ENCODE data around the gene ISCU.

The ISCU gene

DNA sequence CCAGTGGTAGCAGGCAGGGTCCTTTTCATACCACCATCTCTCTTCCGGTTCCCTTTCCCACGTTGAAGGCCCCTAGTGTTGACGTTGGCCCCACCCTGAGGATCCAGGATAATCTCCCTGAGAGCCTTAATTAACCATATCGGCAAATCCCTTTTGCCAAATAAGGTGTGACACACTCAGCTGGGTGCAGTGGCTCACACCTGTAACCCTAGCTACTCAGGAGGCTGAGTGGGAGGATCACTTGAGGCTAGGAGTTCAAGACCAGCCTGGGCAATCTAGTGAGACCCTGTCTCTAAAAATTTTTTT is 38.3 kb downstream of the ISCU start:
- Mint-ChIP-seq H3K36me3 (ENCODE audit: low read depth) (no peaks in the 10 kb centered on the region), H3K27ac (no peak overlapping the region), H3K9me3 (no peaks in the 10 kb centered on the region), H3K4me3 (no peak overlapping the region), H3K27me3 (ENCODE audit: low read depth, poor library complexity) (peaks cover 3% of the 10 kb centered on the region), H3K4me1 (peaks cover 55% of the 10 kb centered on the region)
- DNase-seq: no peak
- TF ChIP-seq, protein P1, sequence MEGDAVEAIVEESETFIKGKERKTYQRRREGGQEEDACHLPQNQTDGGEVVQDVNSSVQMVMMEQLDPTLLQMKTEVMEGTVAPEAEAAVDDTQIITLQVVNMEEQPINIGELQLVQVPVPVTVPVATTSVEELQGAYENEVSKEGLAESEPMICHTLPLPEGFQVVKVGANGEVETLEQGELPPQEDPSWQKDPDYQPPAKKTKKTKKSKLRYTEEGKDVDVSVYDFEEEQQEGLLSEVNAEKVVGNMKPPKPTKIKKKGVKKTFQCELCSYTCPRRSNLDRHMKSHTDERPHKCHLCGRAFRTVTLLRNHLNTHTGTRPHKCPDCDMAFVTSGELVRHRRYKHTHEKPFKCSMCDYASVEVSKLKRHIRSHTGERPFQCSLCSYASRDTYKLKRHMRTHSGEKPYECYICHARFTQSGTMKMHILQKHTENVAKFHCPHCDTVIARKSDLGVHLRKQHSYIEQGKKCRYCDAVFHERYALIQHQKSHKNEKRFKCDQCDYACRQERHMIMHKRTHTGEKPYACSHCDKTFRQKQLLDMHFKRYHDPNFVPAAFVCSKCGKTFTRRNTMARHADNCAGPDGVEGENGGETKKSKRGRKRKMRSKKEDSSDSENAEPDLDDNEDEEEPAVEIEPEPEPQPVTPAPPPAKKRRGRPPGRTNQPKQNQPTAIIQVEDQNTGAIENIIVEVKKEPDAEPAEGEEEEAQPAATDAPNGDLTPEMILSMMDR (IDR thresholded peaks at IDR 0.05): no peak

DNA sequence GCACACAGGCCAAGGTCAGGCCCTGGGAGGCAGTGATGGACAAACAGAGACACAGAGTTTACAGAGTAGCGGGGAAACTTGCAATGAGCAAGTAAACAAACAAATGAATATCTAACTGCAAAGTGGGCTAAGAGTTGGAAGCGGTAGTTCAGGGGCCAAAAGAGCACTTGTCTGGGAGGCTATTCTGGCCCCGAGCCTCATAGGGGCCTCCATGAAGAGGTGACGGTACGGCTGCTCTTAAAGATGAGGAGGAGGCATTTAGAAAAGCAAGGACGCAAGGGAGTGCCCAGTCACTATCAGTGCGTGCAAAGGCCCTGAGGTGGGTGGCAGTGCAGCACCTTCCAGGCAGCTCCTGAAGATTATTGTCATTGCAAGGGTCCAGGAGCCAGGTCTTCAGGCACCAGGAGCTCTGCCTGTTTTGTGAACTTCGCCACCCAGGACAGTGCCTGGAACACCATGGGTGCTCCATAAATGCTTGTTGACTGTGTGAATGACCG is 39.9 kb downstream of the ISCU start:
- no peaks in the 10 kb centered on the region for H3K36me3 Mint-ChIP-seq (ENCODE audit: low read depth)
- no peak overlapping the region for H3K4me3 Mint-ChIP-seq
- H3K27me3 Mint-ChIP-seq (ENCODE audit: low read depth, poor library complexity): peaks cover 3% of the 10 kb centered on the region
- no peak for DNase-seq
- TF ChIP-seq, protein P1 (IDR thresholded peaks at IDR 0.05): no peak
- no peak overlapping the region for H3K27ac Mint-ChIP-seq
- no peaks in the 10 kb centered on the region for H3K9me3 Mint-ChIP-seq
- H3K4me1 Mint-ChIP-seq: peaks cover 65% of the 10 kb centered on the region

DNA sequence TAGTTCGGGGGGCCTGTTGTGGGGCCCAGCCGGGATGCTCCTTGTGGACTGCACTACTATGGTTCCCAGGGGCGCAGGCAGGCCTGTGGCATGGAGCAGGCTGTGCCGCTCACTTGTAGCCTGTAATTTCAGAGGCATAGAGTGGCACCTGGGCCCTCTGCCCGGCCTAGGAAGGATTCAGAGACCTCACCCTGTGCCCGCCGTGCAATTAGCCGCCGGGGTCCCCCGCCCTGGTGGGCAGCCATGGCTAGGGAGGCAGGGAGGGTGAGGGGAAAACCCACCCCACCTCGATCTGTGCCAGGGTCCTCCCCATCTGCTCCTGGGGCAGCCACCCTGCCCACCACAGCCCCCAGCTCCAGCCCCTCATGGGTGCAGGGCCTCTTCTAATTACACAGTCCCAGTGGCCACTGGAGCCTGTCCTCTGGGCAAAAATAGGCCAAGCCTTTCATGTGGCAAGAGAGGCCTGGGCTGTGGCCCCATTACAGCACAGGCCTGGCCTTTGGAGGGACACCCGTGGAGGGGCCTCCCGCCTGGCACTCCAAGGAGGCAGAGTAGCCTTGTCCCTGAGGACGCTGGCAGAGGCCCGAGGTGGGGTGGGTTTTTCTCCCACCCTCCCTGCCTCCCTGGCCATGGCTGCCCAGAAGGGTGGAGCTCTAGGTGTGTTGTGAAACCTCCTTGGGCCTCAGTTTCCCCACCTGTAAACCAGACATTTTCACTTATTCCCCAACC is 40.7 kb downstream of the ISCU start:
- H3K4me3 Mint-ChIP-seq: no peak overlapping the region
- H3K27ac Mint-ChIP-seq: no peak overlapping the region
- H3K36me3 Mint-ChIP-seq (ENCODE audit: low read depth): no peaks in the 10 kb centered on the region
- peaks cover 64% of the 10 kb centered on the region for H3K4me1 Mint-ChIP-seq
- TF ChIP-seq, protein P1 (IDR thresholded peaks at IDR 0.05): no peak
- no peak for DNase-seq
- H3K9me3 Mint-ChIP-seq: no peaks in the 10 kb centered on the region
- H3K27me3 Mint-ChIP-seq (ENCODE audit: low read depth, poor library complexity): peaks cover 3% of the 10 kb centered on the region

DNA sequence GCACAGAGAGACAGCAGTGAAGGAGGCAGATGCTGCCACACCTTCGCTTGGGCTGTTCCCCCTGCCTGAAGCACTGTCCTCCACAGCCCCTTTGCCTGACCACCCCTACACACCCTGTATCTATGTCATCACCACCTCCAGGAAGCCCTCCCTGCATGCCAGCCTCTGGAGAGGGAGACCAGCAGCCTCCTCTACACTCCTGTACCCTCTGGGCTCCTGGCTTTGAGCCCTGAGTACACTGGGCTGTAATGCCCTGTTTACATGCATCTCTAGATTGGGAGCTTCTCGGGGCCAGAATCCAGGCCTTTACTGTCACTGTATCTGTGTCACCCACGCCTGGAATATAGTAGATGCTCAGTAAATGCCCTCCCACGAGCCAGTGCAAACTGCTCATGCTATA is 41.3 kb downstream of the ISCU start:
- DNase-seq: no peak
- Mint-ChIP-seq H3K9me3 (no peaks in the 10 kb centered on the region), H3K27ac (peak overlapping the region; percentile 31), H3K4me1 (peaks cover 63% of the 10 kb centered on the region), H3K4me3 (no peak overlapping the region), H3K36me3 (ENCODE audit: low read depth) (no peaks in the 10 kb centered on the region), H3K27me3 (ENCODE audit: low read depth, poor library complexity) (peaks cover 6% of the 10 kb centered on the region)
- TF ChIP-seq, protein P1 (IDR thresholded peaks at IDR 0.05): no peak

DNA sequence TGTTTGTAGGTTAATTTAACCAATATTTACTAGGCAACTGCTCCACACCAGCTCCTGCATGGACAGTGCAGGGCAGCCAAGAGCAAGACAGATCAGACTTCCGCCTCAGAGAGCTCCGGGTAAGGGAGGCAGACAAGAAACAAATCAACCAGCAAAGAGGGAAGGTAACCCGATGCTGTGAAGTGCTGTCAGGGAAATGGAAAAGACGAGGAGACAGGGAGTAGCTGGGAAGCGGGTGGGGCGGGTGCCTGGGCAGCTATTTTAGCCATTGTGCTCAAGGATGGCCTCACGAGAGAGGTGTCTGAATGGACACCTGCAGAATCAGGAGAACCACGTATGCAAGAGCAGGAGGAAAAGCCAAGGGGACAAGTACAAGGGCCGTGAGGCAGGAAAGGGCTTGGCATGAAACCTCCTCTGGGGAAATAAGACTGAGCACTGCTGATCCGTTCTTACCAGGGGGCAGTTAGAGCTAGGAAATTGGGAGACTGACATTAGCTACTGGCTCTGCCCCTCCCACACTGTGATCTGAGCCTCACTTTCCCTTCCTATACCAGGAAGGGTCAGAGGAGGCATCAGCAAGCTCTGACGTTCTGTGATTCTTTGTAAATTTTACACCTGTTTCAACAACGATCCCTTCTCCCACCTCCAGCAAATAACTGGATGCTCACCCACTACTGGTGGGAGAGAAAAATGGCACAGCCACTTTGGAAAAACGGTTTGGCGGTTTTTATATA is 42.0 kb downstream of the ISCU start:
- H3K4me3 Mint-ChIP-seq: no peak overlapping the region
- TF ChIP-seq, protein P1 (IDR thresholded peaks at IDR 0.05): no peak
- H3K4me1 Mint-ChIP-seq: peaks cover 59% of the 10 kb centered on the region
- peaks cover 7% of the 10 kb centered on the region for H3K27me3 Mint-ChIP-seq (ENCODE audit: low read depth, poor library complexity)
- peak overlapping the region; percentile 31 for H3K27ac Mint-ChIP-seq
- peak; percentile 26 for DNase-seq
- no peaks in the 10 kb centered on the region for H3K36me3 Mint-ChIP-seq (ENCODE audit: low read depth)
- no peaks in the 10 kb centered on the region for H3K9me3 Mint-ChIP-seq

All from nephron progenitor cell (in vitro differentiated cells).